B cell (primary cell): ENCODE measurements around the gene ENOX1. TPM values are rescaled to one million over a fixed set of nuclear protein-coding genes. Genes with fewer than 3 reads are reported as not detected.

ENCODE experiments used
- ATAC-seq: fragments of 200-7000 bp; cut with Tn5 transposase; one replicate; pipeline ENCODE4 v1.10.0; 2021; ENCODE audit warnings: low read depth, mild to moderate bottlenecking, moderate number of reproducible peaks, moderate library complexity
- CTCF ChIA-PET: fragments of 350-600 bp; sonication (Branson Sonifier 250); formaldehyde crosslinking; loops from one replicate; lab custom pipeline; 2021; ENCODE audit warnings: antibody characterized with exemption, inconsistent platforms; lab: Charles Lee
- POLR2A ChIA-PET: fragments of 350-600 bp; sonication (Branson Sonifier 250); formaldehyde crosslinking; loops from one replicate; lab custom pipeline; 2021; ENCODE audit warnings: antibody characterized with exemption; lab: Charles Lee
- DNase-seq: peaks from one replicate; pipeline ENCODE4 v3.0.0; 2013
- H2AFZ ChIP-seq: 2 replicates; pipeline ENCODE4 v1.6.1; 2012; ENCODE audit warnings: mild to moderate bottlenecking, low read depth, low read length; ENCODE audit not compliant: insufficient read depth, poor library complexity, severe bottlenecking
- H3K27ac ChIP-seq, 2 donors: 1 replicate in 1 of 2; 2 replicates in 1 of 2; pipeline ENCODE4 v1.5.1; 2012 to 2013; ENCODE audit warnings: low read length in 2 of 2, mild to moderate bottlenecking in 2 of 2, moderate library complexity in 1 of 2
- H3K27me3 ChIP-seq, 4 experiments: fragments of 200-600 bp in 1 of 4; sonication (generic) in 1 of 4; replicated peaks in 1 of 4; 1 replicate in 2 of 4; 2 replicates in 2 of 4; pipeline versions ENCODE4 v1.6.1 to v1.7.0; 2013 to 2016; ENCODE audit warnings: low read length in 3 of 4, mild to moderate bottlenecking in 2 of 4, mixed read lengths in 1 of 4, moderate library complexity in 1 of 4; ENCODE audit not compliant: insufficient read depth in 4 of 4, control insufficient read depth in 3 of 4; ENCODE audit errors: control extremely low read depth in 1 of 4
- H3K36me3 ChIP-seq, 2 experiments: replicated peaks in 1 of 2; 1 replicate in 1 of 2; 2 replicates in 1 of 2; pipeline versions ENCODE4 v1.6.1 to v1.7.1; 2013; ENCODE audit warnings: low read length in 1 of 2; ENCODE audit not compliant: insufficient read depth in 2 of 2, control insufficient read depth in 1 of 2; ENCODE audit errors: control extremely low read depth in 1 of 2, extremely low read depth in 1 of 2
- H3K4me1 ChIP-seq, 2 donors: fragments of 200-600 bp in 1 of 2; sonication (generic) in 1 of 2; 1 replicate in 1 of 2; 2 replicates in 1 of 2; pipeline versions ENCODE4 v1.5.1 to v1.6.1; 2013 to 2017; ENCODE audit warnings: low read length in 2 of 2; ENCODE audit not compliant: control insufficient read depth in 2 of 2, insufficient read depth in 2 of 2
- H3K4me2 ChIP-seq: replicated peaks from 2 replicates; pipeline ENCODE3; 2012; ENCODE audit warnings: mild to moderate bottlenecking, low read depth, low read length; ENCODE audit not compliant: poor library complexity, severe bottlenecking
- H3K4me3 ChIP-seq, 5 experiments: fragments of 200-600 bp in 1 of 5; sonication (generic) in 1 of 5; 1 replicate in 3 of 5; 2 replicates in 2 of 5; pipeline versions ENCODE4 v1.5.1 to v1.7.0; 2011 to 2016; ENCODE audit warnings: low read length in 4 of 5, mild to moderate bottlenecking in 4 of 5, low read depth in 2 of 5, control low read depth in 1 of 5, moderate library complexity in 1 of 5; ENCODE audit not compliant: insufficient read depth in 1 of 5; ENCODE audit errors: control extremely low read depth in 1 of 5, extremely low read depth in 1 of 5
- H3K79me2 ChIP-seq: fragments of 200-600 bp; sonication (generic); one replicate; pipeline ENCODE4 v1.6.0; 2016; ENCODE audit warnings: low read length; ENCODE audit not compliant: control insufficient read depth, insufficient read depth
- H3K9ac ChIP-seq: fragments of 200-600 bp; sonication (generic); 2 replicates; pipeline ENCODE4 v1.6.1; 2017; ENCODE audit warnings: mild to moderate bottlenecking, low read length, moderate library complexity
- H3K9me3 ChIP-seq, 3 donors: one replicate each; pipeline versions ENCODE4 v1.6.1 to v1.7.1; 2013; ENCODE audit warnings: low read length in 2 of 3; ENCODE audit not compliant: control insufficient read depth in 2 of 3, insufficient read depth in 1 of 3; ENCODE audit errors: control extremely low read depth in 1 of 3
- H4K20me1 ChIP-seq: 2 replicates; pipeline ENCODE4 v1.6.0; 2012; ENCODE audit warnings: mild to moderate bottlenecking, low read length; ENCODE audit not compliant: insufficient read depth, control insufficient read depth, poor library complexity, severe bottlenecking
- H3K27ac Mint-ChIP-seq: one replicate; pipeline ENCODE4 v1.8.0; 2021; ENCODE audit warnings: mixed read lengths
- H3K27me3 Mint-ChIP-seq: one replicate; pipeline ENCODE4 v1.8.0; 2021; ENCODE audit warnings: mixed read lengths
- H3K4me1 Mint-ChIP-seq: one replicate; pipeline ENCODE4 v1.8.0; 2021; ENCODE audit warnings: mixed read lengths
- H3K4me3 Mint-ChIP-seq: one replicate; pipeline ENCODE4 v1.8.0; 2021; ENCODE audit warnings: mixed read lengths
- H3K9me3 Mint-ChIP-seq: one replicate; pipeline ENCODE4 v1.8.0; 2022; ENCODE audit warnings: mixed read lengths; ENCODE audit not compliant: insufficient read depth
- CTCF ChIP-seq: fragments of 200-600 bp; IDR thresholded peaks from one replicate; pipeline ENCODE4 v1.8.0; 2022; ENCODE audit warnings: antibody characterized with exemption, mild to moderate bottlenecking
- EZH2 ChIP-seq: IDR thresholded peaks from 2 replicates; pipeline ENCODE4 v1.6.1; 2012; ENCODE audit warnings: borderline replicate concordance, low read depth, mild to moderate bottlenecking, moderate library complexity, low read length; ENCODE audit not compliant: insufficient read depth, poor library complexity, severe bottlenecking
- WGBS: methylation state at CpG from one replicate; pipeline ENCODE4 v1.1.5; 2013; ENCODE audit warnings: missing lambda C conversion rate; ENCODE audit not compliant: insufficient coverage; 5-methylcytosine and 5-hydroxymethylcytosine counted together
- intact Hi-C: fragments of 100-400 bp; cut with micrococcal nuclease; formaldehyde crosslinking; loops from one replicate; pipeline ENCODE4 v1.10.0; 2022
- polyA plus RNA-seq: library from polyadenylated mRNA; depleted of rRNA; stranded (reverse); fragments of >200 nt; gene quantifications from 2 replicates; pipeline ENCODE4 v1.2.3, GENCODE V29; 2012
- total RNA-seq, 2 donors: library from RNA; stranded (reverse); fragments of 120-200 nt in 1 of 2; gene quantifications; 1 replicate in 1 of 2; 2 replicates in 1 of 2; pipeline versions ENCODE4 v1.2.3 to v1.2.4, GENCODE V29; 2013 to 2022

The ENOX1 gene
- total and polyA plus RNA-seq, 2 donors (not counting 1 experiment from before 2014, with no cell fraction given), result not detected

- Histone ChIP-seq H3K27ac (no peak overlapping the region), H3K9ac (no peak overlapping the region), H3K4me3 (no peak overlapping the region), H4K20me1 (no peaks in the 10 kb centered on the region), H2AFZ (no peak overlapping the region), H3K4me1 (no peaks in the 10 kb centered on the region), H3K27me3 (peaks cover 0 to 4% (median 0%) of the 10 kb centered on the region in 4 experiments), H3K36me3 (no peaks in the 10 kb centered on the region), H3K79me2 (no peaks in the 10 kb centered on the region), H3K9me3 (no peaks in the 10 kb centered on the region), H3K4me2 (no peak overlapping the region)
- Mint-ChIP-seq H3K27ac (no peak overlapping the region), H3K4me3 (no peak overlapping the region), H3K9me3 (no peaks in the 10 kb centered on the region), H3K4me1 (no peaks in the 10 kb centered on the region), H3K27me3 (peaks cover 22% of the 10 kb centered on the region)
- intact Hi-C loops, result no loop called here
- TF ChIP-seq EZH2 (no peak), CTCF (no peak)
- ATAC-seq, result no peak
- POLR2A ChIA-PET, result no interaction called here
- WGBS, result 90% methylated on average over 1 of the region's 1 CpG
- DNase-seq, result no peak
- CTCF ChIA-PET, result no interaction called here
Observed at GRCh38 chr13:43405457-43405856, 381.3 kb downstream of the ENOX1 start.

- DNase-seq, result no peak
- Histone ChIP-seq H4K20me1 (no peaks in the 10 kb centered on the region), H3K27ac (no peak overlapping the region), H3K79me2 (no peaks in the 10 kb centered on the region), H3K4me1 (no peaks in the 10 kb centered on the region), H3K36me3 (no peaks in the 10 kb centered on the region), H3K27me3 (no peaks in the 10 kb centered on the region), H3K9ac (no peak overlapping the region), H3K9me3 (no peaks in the 10 kb centered on the region), H3K4me2 (no peak overlapping the region), H3K4me3 (no peak overlapping the region), H2AFZ (no peak overlapping the region)
- intact Hi-C loops, result no loop called here
- H3K27ac Mint-ChIP-seq, result no peak overlapping the region
- no peaks in the 10 kb centered on the region for H3K9me3 Mint-ChIP-seq
- no peak for TF ChIP-seq CTCF
- no peak for TF ChIP-seq EZH2
- ATAC-seq, result no peak
- peaks cover 27% of the 10 kb centered on the region for H3K27me3 Mint-ChIP-seq
- POLR2A ChIA-PET, result no interaction called here
- no CpG with 5 or more reads among the region's 1 CpG for WGBS
- CTCF ChIA-PET, result no interaction called here
- no peaks in the 10 kb centered on the region for H3K4me1 Mint-ChIP-seq
- no peak overlapping the region for H3K4me3 Mint-ChIP-seq
Observed at GRCh38 chr13:43402380-43402779, 384.4 kb downstream of the ENOX1 start.
